Measurements from ENCODE around the gene NLK. TPM values are rescaled to one million over a fixed set of nuclear protein-coding genes. Genes with fewer than 3 reads are reported as not detected.
"Not testable (repeated sequence)": the region's sequence is repeated elsewhere in the genome, so short reads cannot be mapped to it uniquely, and the experiment has no call there.

NLK gene
- total RNA-seq, 1 experiment from 2014 or later = 31.8 TPM

DNA sequence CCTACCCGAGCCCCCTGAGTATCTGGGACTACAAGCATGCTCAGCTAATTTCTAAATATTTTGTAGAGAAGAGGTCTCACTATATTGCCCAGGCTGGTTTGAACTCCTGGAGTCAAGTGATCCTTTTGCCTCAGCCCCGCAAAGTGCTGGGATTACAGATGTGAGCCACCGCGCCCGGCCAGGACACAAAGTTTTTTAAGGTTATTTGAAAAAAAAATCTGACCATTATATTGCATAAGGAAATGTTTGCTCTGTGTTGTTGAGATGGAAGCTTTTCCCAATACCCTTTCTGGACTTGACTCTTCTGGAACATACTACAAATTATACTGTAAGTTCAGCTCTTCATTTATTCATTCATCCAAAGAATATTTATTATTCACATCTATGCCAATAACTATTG, 143.2 kb downstream of the NLK start:
- H3K4me1 ChIP-seq (ENCODE audit: insufficient read depth, low read length) = no peaks in the 10 kb centered on the region
- no peaks in the 10 kb centered on the region for H3K23me2 ChIP-seq (ENCODE audit: insufficient read length, low read depth, low read length, poor library complexity, severe bottlenecking)
- no peak overlapping the region for H3K23ac ChIP-seq (ENCODE audit: insufficient read length, low read depth, low read length)
- no peaks in the 10 kb centered on the region for H3K79me1 ChIP-seq (ENCODE audit: insufficient read depth, low read depth, low read length, poor library complexity, severe bottlenecking)
- no peaks in the 10 kb centered on the region for H4K20me1 ChIP-seq (ENCODE audit: control insufficient read depth, insufficient read depth, insufficient read length)
- WGBS (ENCODE audit: extremely low coverage, insufficient read length, low lambda C conversion rate) = no CpG with 5 or more reads among the region's 5 CpGs
- Mint-ChIP-seq H3K27ac (no peak overlapping the region), H3K4me3 (no peak overlapping the region), H3K36me3 (ENCODE audit: insufficient read depth in 1 of 3, low read depth in 3 of 3) (peaks cover 26 to 31% (median 27%) of the 10 kb centered on the region in 3 experiments), H3K27me3 (ENCODE audit: low read depth) (no peaks in the 10 kb centered on the region), H3K9me3 (peaks cover 9 to 10% of the 10 kb centered on the region in 2 experiments; a peak in 4 of 5 replicates), H3K4me1 (no peaks in the 10 kb centered on the region)
- TF ChIP-seq, protein P1, sequence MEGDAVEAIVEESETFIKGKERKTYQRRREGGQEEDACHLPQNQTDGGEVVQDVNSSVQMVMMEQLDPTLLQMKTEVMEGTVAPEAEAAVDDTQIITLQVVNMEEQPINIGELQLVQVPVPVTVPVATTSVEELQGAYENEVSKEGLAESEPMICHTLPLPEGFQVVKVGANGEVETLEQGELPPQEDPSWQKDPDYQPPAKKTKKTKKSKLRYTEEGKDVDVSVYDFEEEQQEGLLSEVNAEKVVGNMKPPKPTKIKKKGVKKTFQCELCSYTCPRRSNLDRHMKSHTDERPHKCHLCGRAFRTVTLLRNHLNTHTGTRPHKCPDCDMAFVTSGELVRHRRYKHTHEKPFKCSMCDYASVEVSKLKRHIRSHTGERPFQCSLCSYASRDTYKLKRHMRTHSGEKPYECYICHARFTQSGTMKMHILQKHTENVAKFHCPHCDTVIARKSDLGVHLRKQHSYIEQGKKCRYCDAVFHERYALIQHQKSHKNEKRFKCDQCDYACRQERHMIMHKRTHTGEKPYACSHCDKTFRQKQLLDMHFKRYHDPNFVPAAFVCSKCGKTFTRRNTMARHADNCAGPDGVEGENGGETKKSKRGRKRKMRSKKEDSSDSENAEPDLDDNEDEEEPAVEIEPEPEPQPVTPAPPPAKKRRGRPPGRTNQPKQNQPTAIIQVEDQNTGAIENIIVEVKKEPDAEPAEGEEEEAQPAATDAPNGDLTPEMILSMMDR (conservative IDR thresholded peaks at IDR 0.05) = no peak
- H4K8ac ChIP-seq (replicated peaks; ENCODE audit: insufficient read length, low read depth, low read length) = no peak overlapping the region
- DNase-seq = no peak
- no peak overlapping the region for H2BK20ac ChIP-seq (ENCODE audit: low read depth, low read length, poor library complexity, severe bottlenecking)
- no peak overlapping the region for H3K9ac ChIP-seq (ENCODE audit: extremely low read depth, insufficient read length, low read length)
- no peaks in the 10 kb centered on the region for H3K27me3 ChIP-seq (ENCODE audit: insufficient read depth, low read length)
- H3K14ac ChIP-seq (ENCODE audit: insufficient read depth, low read length) = no peak overlapping the region
- H2BK15ac ChIP-seq (ENCODE audit: low read depth, low read length) = no peak overlapping the region
- no peak overlapping the region for H4K91ac ChIP-seq (ENCODE audit: insufficient read length, low read depth, low read length)
- H2AK5ac ChIP-seq (ENCODE audit: insufficient read length, low read length) = no peak overlapping the region
- no peaks in the 10 kb centered on the region for H3K9me3 ChIP-seq (ENCODE audit: control insufficient read depth, low read depth, low read length)
- no peak overlapping the region for H3K27ac ChIP-seq (ENCODE audit: insufficient read length, low read depth, low read length)
- no peak overlapping the region for H4K5ac ChIP-seq (ENCODE audit: insufficient read length, low read depth, low read length)
- no peak overlapping the region for H3K18ac ChIP-seq (ENCODE audit: insufficient read length, low read depth, low read length)
- H2AFZ ChIP-seq (ENCODE audit: low read length) = no peak overlapping the region
- no peak overlapping the region for H3K4ac ChIP-seq (ENCODE audit: low read depth, low read length)
- no peak overlapping the region for H2BK12ac ChIP-seq (ENCODE audit: insufficient read length, low read depth, low read length)
- no peak overlapping the region for H3K4me2 ChIP-seq (ENCODE audit: insufficient read depth, insufficient read length, low read length)
- H3K79me2 ChIP-seq (ENCODE audit: insufficient read depth, low read length) = no peaks in the 10 kb centered on the region; the same call in 1 of the 2 replicates
- H2BK5ac ChIP-seq (ENCODE audit: insufficient read length, low read length) = no peak overlapping the region
- H2BK120ac ChIP-seq (ENCODE audit: low read depth, low read length, poor library complexity, severe bottlenecking) = no peak overlapping the region
- H3K56ac ChIP-seq (ENCODE audit: insufficient read length, low read depth, low read length) = no peak overlapping the region
- no peak overlapping the region for H3T11ph ChIP-seq (ENCODE audit: low read length)

DNA sequence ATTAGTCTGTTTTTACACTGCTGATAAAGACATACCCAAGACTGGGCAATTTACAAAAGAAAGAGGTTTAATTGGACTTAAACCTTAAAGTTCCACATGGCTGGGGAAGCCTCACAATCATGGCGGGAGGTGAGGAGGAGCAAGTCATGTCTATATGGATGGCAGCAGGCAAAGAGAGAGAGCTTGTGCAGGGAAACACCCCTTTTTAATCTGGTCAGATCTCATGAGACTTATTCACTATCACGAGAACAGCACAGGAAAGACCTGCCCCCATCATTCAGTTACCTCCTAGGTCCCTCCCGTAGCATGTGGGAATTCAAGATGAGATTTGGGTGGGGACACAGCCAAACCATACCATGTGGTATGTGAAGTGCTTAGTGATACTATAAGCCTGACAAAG, 144.0 kb downstream of the NLK start:
- H3K27ac ChIP-seq (ENCODE audit: insufficient read length, low read depth, low read length); H3K79me1 ChIP-seq (ENCODE audit: insufficient read depth, low read depth, low read length, poor library complexity, severe bottlenecking); H3K4me1 Mint-ChIP-seq; H4K8ac ChIP-seq (replicated peaks; ENCODE audit: insufficient read length, low read depth, low read length); H3K4ac ChIP-seq (ENCODE audit: low read depth, low read length); H2BK120ac ChIP-seq (ENCODE audit: low read depth, low read length, poor library complexity, severe bottlenecking); H3K27me3 Mint-ChIP-seq (ENCODE audit: low read depth); H3K27me3 ChIP-seq (ENCODE audit: insufficient read depth, low read length); H3K18ac ChIP-seq (ENCODE audit: insufficient read length, low read depth, low read length); H4K5ac ChIP-seq (ENCODE audit: insufficient read length, low read depth, low read length); H2BK15ac ChIP-seq (ENCODE audit: low read depth, low read length); H3K23me2 ChIP-seq (ENCODE audit: insufficient read length, low read depth, low read length, poor library complexity, severe bottlenecking); H3K4me2 ChIP-seq (ENCODE audit: insufficient read depth, insufficient read length, low read length); H3K27ac Mint-ChIP-seq; H4K20me1 ChIP-seq (ENCODE audit: control insufficient read depth, insufficient read depth, insufficient read length); H2BK5ac ChIP-seq (ENCODE audit: insufficient read length, low read length); H3K9me3 Mint-ChIP-seq; H3K4me1 ChIP-seq (ENCODE audit: insufficient read depth, low read length); H4K91ac ChIP-seq (ENCODE audit: insufficient read length, low read depth, low read length); H2BK20ac ChIP-seq (ENCODE audit: low read depth, low read length, poor library complexity, severe bottlenecking); H2BK12ac ChIP-seq (ENCODE audit: insufficient read length, low read depth, low read length); H3K79me2 ChIP-seq (ENCODE audit: insufficient read depth, low read length); DNase-seq; H3K9me3 ChIP-seq (ENCODE audit: control insufficient read depth, low read depth, low read length); H3K14ac ChIP-seq (ENCODE audit: insufficient read depth, low read length); H3K23ac ChIP-seq (ENCODE audit: insufficient read length, low read depth, low read length); H2AFZ ChIP-seq (ENCODE audit: low read length); H3K4me3 Mint-ChIP-seq; H3T11ph ChIP-seq (ENCODE audit: low read length); H2AK5ac ChIP-seq (ENCODE audit: insufficient read length, low read length); H3K56ac ChIP-seq (ENCODE audit: insufficient read length, low read depth, low read length); H3K9ac ChIP-seq (ENCODE audit: extremely low read depth, insufficient read length, low read length): not testable (repeated sequence)
- peaks cover 25 to 33% (median 28%) of the 10 kb centered on the region in 3 experiments for H3K36me3 Mint-ChIP-seq (ENCODE audit: insufficient read depth in 1 of 3, low read depth in 3 of 3)
- WGBS (ENCODE audit: extremely low coverage, insufficient read length, low lambda C conversion rate) = no CpG with 5 or more reads among the region's 3 CpGs

Measured in H9 (cell line).